Activated CD8-positive, alpha-beta T cell treated with anti-CD3 and anti-CD28 coated beads for 36 hours (primary cell): ENCODE data around the gene GHRH. TPM values are rescaled to one million over a fixed set of nuclear protein-coding genes. Genes with fewer than 3 reads are reported as not detected.

Experiments used
- ATAC-seq: fragments of 200-7000 bp; cut with Tn5 transposase; one replicate; pipeline ENCODE4 v1.10.0; 2021; ENCODE audit warnings: mild to moderate bottlenecking, moderate library complexity
- CTCF ChIA-PET: fragments of 350-600 bp; sonication (Branson Sonifier 250); formaldehyde crosslinking; loops from one replicate; lab custom pipeline; 2021; ENCODE audit warnings: antibody characterized with exemption; lab: Charles Lee
- POLR2A ChIA-PET: fragments of 350-600 bp; sonication (Branson Sonifier 250); formaldehyde crosslinking; loops from one replicate; lab custom pipeline; 2021; ENCODE audit warnings: antibody characterized with exemption; lab: Charles Lee
- DNase-seq: peaks from one replicate; pipeline ENCODE4 v3.0.0-alpha.2; 2020
- H3K27ac Mint-ChIP-seq: one replicate; pipeline ENCODE4 v1.8.0; 2021; ENCODE audit warnings: mild to moderate bottlenecking, mixed read lengths
- H3K27me3 Mint-ChIP-seq: one replicate; pipeline ENCODE4 v1.8.0; 2021; ENCODE audit warnings: mixed read lengths
- H3K36me3 Mint-ChIP-seq: one replicate; pipeline ENCODE4 v1.8.0; 2021; ENCODE audit warnings: low read depth, mixed read lengths
- H3K4me1 Mint-ChIP-seq: one replicate; pipeline ENCODE4 v1.8.0; 2021; ENCODE audit warnings: low read depth, mixed read lengths
- H3K4me3 Mint-ChIP-seq: one replicate; pipeline ENCODE4 v1.8.0; 2021; ENCODE audit warnings: mild to moderate bottlenecking, moderate library complexity, mixed read lengths
- H3K9me3 Mint-ChIP-seq: one replicate; pipeline ENCODE4 v1.8.0; 2021; ENCODE audit warnings: mixed read lengths
- intact Hi-C: fragments of 100-400 bp; cut with micrococcal nuclease; formaldehyde crosslinking; loops from one replicate; pipeline ENCODE4 v1.10.0; 2022
- total RNA-seq, 2 experiments: library from RNA; stranded (reverse); gene quantifications; one replicate each; pipeline ENCODE4 v1.2.3, GENCODE V29; 2021
- TF ChIP-seq, protein P1 (sequence below): fragments of 200-600 bp; IDR thresholded peaks from one replicate; pipeline ENCODE4 v1.8.0; 2022; ENCODE audit warnings: antibody characterized with exemption, mild to moderate bottlenecking

The GHRH gene
- total RNA-seq, 2 experiments from 2014 or later: not detected

DNA sequence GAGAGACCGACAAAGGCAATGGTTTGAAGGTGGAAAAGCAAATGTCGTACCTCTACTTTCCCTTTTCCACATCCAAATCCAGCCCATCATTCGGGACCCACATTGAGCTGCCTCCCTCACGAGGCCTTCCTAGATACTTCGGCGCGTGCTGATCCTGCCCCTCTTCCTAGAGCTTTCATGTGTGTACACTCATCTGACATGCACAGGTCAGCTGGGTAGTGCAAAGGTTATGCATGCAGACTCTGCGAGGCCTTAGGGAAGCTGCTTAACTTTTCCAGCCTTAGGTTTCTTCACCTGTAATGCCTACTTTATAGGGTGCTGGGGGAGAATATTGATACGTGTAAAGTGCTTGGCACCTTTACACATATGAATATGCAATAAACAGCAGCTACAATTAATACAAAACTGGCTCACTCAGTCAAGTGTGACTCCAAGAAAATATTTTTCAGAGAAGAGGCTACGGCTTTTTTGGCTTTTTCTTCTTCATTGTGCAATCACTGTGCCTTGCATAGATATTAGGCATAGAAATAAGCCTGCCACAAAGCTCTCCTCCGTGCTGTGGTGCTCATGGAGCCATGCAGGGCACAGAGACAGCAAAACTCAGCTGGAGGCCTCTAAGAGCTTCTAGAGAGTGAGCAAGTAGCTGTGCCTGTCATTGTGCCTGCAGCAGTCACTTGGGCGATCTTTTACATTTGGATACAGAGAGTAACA lies 24.2 kb upstream of the GHRH start:
- ATAC-seq (no peak), DNase-seq (no peak)
- no peak overlapping the region for H3K27ac Mint-ChIP-seq
- TF ChIP-seq, protein P1, sequence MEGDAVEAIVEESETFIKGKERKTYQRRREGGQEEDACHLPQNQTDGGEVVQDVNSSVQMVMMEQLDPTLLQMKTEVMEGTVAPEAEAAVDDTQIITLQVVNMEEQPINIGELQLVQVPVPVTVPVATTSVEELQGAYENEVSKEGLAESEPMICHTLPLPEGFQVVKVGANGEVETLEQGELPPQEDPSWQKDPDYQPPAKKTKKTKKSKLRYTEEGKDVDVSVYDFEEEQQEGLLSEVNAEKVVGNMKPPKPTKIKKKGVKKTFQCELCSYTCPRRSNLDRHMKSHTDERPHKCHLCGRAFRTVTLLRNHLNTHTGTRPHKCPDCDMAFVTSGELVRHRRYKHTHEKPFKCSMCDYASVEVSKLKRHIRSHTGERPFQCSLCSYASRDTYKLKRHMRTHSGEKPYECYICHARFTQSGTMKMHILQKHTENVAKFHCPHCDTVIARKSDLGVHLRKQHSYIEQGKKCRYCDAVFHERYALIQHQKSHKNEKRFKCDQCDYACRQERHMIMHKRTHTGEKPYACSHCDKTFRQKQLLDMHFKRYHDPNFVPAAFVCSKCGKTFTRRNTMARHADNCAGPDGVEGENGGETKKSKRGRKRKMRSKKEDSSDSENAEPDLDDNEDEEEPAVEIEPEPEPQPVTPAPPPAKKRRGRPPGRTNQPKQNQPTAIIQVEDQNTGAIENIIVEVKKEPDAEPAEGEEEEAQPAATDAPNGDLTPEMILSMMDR: no peak
- ChIA-PET POLR2A (interaction anchor here (0.9 to 1.1 kb wide), 2 partner anchors 8 to 41 kb away, joined by 3 read pairs; no protein-coding TSS in a partner anchor), CTCF (interaction anchor here (1.0 to 1.8 kb wide), 3 partner anchors 9 to 99 kb away, joined by 3 to 7 read pairs (median 4); no protein-coding TSS in a partner anchor)
- H3K9me3 Mint-ChIP-seq: no peaks in the 10 kb centered on the region
- intact Hi-C loops: no loop called here
- H3K4me1 Mint-ChIP-seq: peaks cover 6% of the 10 kb centered on the region
- H3K27me3 Mint-ChIP-seq: peaks cover 2% of the 10 kb centered on the region
- H3K36me3 Mint-ChIP-seq: no peaks in the 10 kb centered on the region
- no peak overlapping the region for H3K4me3 Mint-ChIP-seq

DNA sequence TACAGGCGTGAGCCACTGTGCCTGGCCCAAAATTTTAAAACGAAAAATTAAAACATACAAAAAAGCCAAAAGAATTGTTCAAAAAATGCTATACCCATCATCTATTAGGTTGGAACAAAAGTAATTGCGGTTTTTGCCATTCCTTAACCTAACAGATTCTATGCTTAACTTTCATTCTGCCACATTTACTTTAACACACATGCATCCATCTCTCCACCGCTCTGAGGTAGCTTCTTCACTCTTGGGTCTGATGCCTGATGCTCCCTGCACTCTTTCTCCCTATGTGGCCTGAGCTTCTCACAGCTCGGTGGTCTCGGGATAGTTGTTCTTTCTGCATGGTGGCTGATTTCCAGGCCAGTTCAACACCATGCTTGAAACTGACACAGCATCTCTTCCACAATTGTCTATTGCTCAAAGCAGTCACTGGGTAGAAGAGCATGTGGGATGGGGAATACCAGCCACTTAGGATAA lies 23.1 kb upstream of the GHRH start:
- no peaks in the 10 kb centered on the region for H3K9me3 Mint-ChIP-seq
- DNase-seq (no peak), ATAC-seq (no peak)
- no peak overlapping the region for H3K4me3 Mint-ChIP-seq
- POLR2A ChIA-PET: no interaction called here
- H3K36me3 Mint-ChIP-seq: no peaks in the 10 kb centered on the region
- TF ChIP-seq, protein P1: no peak
- intact Hi-C loops: no loop called here
- CTCF ChIA-PET: interaction anchor here (1.2 kb wide), 1 partner anchor 89 kb away, joined by 3 read pairs; no protein-coding TSS in a partner anchor
- H3K4me1 Mint-ChIP-seq: peaks cover 4% of the 10 kb centered on the region
- H3K27ac Mint-ChIP-seq: no peak overlapping the region
- peaks cover 3% of the 10 kb centered on the region for H3K27me3 Mint-ChIP-seq

DNA sequence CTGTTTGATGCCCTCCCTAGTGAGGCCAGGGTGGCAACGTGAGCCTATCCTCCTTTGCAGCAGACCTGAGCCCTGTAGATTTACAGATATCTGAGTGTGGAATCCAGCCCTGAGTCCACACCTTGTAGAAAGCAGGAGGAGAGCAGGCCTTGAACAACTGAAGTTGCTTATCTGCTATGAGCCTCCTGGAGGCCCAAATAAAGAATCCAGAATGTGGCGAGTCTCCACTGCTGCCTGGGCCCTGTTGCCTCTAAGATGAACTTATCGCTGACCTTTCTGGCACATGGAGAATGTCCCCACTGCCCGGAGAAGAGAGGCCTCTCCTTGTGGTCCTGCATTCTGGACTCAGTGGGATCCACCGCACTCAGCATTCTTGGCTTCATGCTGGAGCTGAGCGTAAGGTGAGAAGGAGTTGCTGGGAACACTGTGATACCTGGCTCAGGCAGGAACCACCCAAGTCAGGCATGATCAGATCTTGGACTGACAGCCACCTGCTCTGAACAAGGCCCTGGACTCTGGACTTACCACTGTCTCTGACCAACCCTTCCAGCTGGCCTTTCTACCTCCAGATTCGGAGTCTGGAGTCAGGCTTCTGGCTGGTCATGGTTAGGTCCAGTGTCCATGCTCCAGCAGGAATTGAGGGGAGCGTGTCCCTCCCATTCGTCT lies 22.0 kb upstream of the GHRH start:
- TF ChIP-seq, protein P1: no peak
- no peaks in the 10 kb centered on the region for H3K36me3 Mint-ChIP-seq
- H3K27me3 Mint-ChIP-seq: peaks cover 3% of the 10 kb centered on the region
- ChIA-PET POLR2A (no interaction called here), CTCF (interaction anchor here (0.7 to 1.2 kb wide), 2 partner anchors 88 to 108 kb away, joined by 3 read pairs; no protein-coding TSS in a partner anchor)
- intact Hi-C loops: no loop called here
- DNase-seq (no peak), ATAC-seq (no peak)
- no peak overlapping the region for H3K4me3 Mint-ChIP-seq
- no peak overlapping the region for H3K27ac Mint-ChIP-seq
- H3K9me3 Mint-ChIP-seq: no peaks in the 10 kb centered on the region
- H3K4me1 Mint-ChIP-seq: peaks cover 3% of the 10 kb centered on the region

DNA sequence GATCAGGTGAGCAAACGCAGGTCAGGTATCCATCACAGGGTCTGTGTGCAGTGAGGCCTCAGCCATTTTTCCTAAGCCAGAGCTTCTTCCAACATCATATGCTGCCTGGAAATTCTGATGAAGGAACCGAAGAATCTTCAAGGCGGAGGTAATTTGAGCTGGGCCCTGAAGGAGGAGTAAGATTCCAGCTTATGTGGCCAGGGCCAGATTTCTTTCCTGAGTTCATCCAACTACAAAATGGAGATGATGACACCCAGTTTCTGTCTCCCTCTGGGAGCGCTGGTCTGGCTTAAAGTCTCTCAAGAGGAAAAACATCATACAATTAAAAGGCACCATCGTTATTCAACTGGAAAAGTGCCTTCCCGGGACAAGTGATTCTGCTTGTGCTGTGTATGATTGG lies 20.9 kb upstream of the GHRH start:
- Mint-ChIP-seq H3K27me3 (peaks cover 3% of the 10 kb centered on the region), H3K27ac (no peak overlapping the region), H3K9me3 (no peaks in the 10 kb centered on the region), H3K4me3 (no peak overlapping the region), H3K36me3 (no peaks in the 10 kb centered on the region), H3K4me1 (no peaks in the 10 kb centered on the region)
- no peak for DNase-seq
- ChIA-PET CTCF (no interaction called here), POLR2A (interaction anchor here (0.6 kb wide), 1 partner anchor 62 kb away, joined by 3 read pairs; no protein-coding TSS in a partner anchor)
- intact Hi-C loops: no loop called here
- TF ChIP-seq, protein P1: no peak
- no peak for ATAC-seq
